ENCODE measurements around the gene DGKI. TPM values are rescaled to one million over a fixed set of nuclear protein-coding genes. Genes with fewer than 3 reads are reported as not detected.
A peak's percentile ranks its signal among the peaks of the same experiment; 100 is the strongest.

The DGKI gene
- total RNA-seq, 4 donors from 2014 or later, result 0.42 to 6.2 (median 2.0) TPM

DNA sequence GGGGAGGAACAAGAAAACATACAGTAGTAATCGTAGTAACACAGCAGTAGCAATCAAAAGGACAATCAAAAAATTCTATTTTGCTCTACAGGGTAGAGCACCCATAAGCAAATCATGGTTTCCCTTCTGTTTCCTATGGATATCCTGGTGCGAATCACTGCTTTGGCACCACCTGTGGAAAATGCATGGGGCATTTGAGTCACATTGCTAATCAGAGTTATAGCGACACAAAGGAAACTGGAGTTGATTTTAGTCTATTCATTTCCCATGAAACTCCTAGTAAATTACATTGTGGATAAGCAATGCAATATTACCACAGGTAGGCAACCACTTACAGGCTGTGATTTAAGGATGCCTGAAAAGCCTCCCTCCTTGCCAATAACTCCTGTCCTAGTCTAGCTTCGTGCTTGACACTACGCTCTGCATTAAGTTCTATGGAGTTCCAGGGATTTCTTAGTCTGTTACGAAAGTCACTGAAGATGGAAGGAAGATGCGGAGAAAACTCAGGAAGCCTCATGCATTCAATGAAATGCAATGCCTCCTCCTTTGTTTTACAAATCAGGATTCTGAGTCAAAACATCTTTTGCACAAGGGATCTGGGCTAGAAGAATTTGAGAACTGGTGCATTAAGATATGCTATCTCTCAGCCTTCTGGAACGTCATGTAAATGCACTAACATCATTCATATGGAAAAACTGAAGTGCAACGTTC lies 188.4 kb downstream of the DGKI start:
- Histone ChIP-seq H3K4me3 (no peak overlapping the region), H3K27ac (no peak overlapping the region), H3K36me3 (no peaks in the 10 kb centered on the region), H3K9me3 (no peaks in the 10 kb centered on the region), H3K27me3 (no peaks in the 10 kb centered on the region), H3K4me1 (peaks cover 4% of the 10 kb centered on the region)
- no peak for TF ChIP-seq POLR2A (IDR thresholded peaks at IDR 0.05)
- no peak for TF ChIP-seq POLR2AphosphoS5 (IDR thresholded peaks at IDR 0.05)
- TF ChIP-seq, protein P1, sequence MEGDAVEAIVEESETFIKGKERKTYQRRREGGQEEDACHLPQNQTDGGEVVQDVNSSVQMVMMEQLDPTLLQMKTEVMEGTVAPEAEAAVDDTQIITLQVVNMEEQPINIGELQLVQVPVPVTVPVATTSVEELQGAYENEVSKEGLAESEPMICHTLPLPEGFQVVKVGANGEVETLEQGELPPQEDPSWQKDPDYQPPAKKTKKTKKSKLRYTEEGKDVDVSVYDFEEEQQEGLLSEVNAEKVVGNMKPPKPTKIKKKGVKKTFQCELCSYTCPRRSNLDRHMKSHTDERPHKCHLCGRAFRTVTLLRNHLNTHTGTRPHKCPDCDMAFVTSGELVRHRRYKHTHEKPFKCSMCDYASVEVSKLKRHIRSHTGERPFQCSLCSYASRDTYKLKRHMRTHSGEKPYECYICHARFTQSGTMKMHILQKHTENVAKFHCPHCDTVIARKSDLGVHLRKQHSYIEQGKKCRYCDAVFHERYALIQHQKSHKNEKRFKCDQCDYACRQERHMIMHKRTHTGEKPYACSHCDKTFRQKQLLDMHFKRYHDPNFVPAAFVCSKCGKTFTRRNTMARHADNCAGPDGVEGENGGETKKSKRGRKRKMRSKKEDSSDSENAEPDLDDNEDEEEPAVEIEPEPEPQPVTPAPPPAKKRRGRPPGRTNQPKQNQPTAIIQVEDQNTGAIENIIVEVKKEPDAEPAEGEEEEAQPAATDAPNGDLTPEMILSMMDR (IDR thresholded peaks at IDR 0.05), result no peak
- TF ChIP-seq EP300 (IDR thresholded peaks at IDR 0.05), result no peak
- 84% methylated on average over 9 of the region's 9 CpGs for WGBS
- no peak for DNase-seq (ENCODE audit: low spot score in 2 of 2)

DNA sequence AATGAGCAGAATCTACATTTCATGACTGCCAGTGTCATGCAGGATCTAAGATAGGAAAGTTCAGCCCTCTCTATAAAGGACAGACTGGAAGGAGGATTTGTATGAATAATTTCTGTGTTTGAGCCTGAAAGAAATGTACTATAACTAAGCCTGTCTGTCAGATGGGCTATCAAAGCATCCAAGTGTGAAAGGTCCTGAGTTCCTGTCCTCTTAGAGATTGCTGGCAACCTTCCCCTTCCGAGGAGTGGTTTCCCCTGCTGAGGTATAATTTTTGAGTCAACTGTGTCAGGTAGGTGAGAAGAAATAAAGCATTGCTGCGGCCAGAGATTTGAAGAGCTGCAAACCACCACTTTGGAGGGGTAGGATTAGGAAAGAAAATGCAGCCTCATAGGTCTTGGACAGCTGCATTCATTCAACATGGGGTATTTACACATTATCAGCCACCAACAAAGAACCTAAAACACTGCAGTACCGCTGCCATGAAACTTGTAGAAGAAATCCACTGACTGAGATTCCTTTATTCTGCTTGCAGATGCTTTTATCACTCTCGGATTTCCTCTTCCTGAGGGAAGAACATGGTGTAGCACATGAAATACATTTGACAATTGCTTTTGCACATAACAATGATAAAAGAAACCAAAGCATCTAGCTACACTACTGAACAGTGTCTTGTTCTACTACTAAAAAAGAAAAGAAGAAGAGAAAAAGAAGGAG lies 189.1 kb downstream of the DGKI start:
- no peaks in the 10 kb centered on the region for H3K9me3 ChIP-seq
- H3K27ac ChIP-seq, result no peak overlapping the region
- DNase-seq (ENCODE audit: low spot score in 2 of 2), result no peak
- H3K36me3 ChIP-seq, result no peaks in the 10 kb centered on the region
- WGBS, result 75% methylated on average over 4 of the region's 4 CpGs
- no peaks in the 10 kb centered on the region for H3K27me3 ChIP-seq
- no peak for TF ChIP-seq POLR2AphosphoS5 (IDR thresholded peaks at IDR 0.05)
- TF ChIP-seq POLR2A (IDR thresholded peaks at IDR 0.05), result no peak
- TF ChIP-seq, protein P1 (IDR thresholded peaks at IDR 0.05), result no peak
- TF ChIP-seq EP300 (IDR thresholded peaks at IDR 0.05), result no peak
- H3K4me3 ChIP-seq, result no peak overlapping the region
- H3K4me1 ChIP-seq, result peaks cover 4% of the 10 kb centered on the region

DNA sequence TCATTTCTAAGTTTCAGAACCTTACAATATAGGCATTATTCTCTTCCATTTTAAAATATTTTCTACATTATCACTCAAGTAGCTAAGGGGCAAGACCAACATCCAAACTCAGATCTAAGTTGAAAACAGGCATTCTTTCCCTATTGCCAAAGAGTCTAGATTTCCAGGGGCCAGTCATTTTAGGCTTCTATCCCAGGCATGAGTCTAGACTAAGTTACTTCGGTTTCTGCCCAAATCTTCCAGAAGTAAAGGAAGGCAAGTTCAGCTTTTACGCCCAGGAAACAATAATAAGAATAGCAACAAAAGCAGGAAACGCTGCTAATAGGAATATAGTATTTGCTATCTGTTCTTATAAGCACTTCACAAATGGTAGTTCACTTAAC lies 189.9 kb downstream of the DGKI start:
- no peaks in the 10 kb centered on the region for H3K36me3 ChIP-seq
- peaks cover 4% of the 10 kb centered on the region for H3K4me1 ChIP-seq
- H3K4me3 ChIP-seq, result no peak overlapping the region
- 58% methylated on average over 3 of the region's 3 CpGs for whole genome bisulfite sequencing
- no peaks in the 10 kb centered on the region for H3K27me3 ChIP-seq
- H3K27ac ChIP-seq, result no peak overlapping the region
- no peaks in the 10 kb centered on the region for H3K9me3 ChIP-seq
- no peak for DNase-seq (ENCODE audit: low spot score in 2 of 2)
- TF ChIP-seq POLR2AphosphoS5 (IDR thresholded peaks at IDR 0.05) (no peak), POLR2A (IDR thresholded peaks at IDR 0.05) (no peak), EP300 (IDR thresholded peaks at IDR 0.05) (no peak)
- TF ChIP-seq, protein P1 (IDR thresholded peaks at IDR 0.05), result no peak

DNA sequence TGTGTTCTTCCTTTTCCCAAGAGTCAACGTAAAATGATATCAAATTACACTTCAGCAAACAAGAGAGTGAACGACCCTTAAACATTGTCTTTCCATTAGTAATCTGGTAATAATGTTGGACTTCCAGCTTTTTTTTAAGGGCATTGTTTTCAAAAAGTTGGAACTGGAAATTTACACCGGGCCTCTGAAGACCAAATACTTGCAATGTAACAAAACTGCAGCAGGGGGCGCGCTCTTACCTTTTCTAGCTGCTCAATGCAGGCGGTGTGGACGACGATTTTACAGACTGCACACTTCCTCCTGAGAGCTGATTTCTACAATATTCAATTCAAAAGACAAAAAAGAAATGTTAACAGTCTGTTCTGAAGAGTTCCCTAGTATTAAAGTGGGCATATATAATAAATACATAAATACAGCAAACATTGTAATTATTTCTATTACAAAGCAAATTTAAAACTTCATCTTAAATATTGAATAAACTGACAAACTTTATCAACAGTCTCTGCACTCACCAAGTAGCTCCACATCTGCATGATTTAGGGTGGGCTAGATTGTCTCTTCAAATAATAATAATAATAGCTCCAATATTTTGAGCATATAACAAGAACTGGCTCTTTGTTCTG lies 190.4 kb downstream of the DGKI start:
- TF ChIP-seq EP300 (IDR thresholded peaks at IDR 0.05), result no peak
- TF ChIP-seq, protein P1 (IDR thresholded peaks at IDR 0.05), result peak; percentile 78 to 83
- no peak for TF ChIP-seq POLR2AphosphoS5 (IDR thresholded peaks at IDR 0.05)
- TF ChIP-seq POLR2A (IDR thresholded peaks at IDR 0.05), result no peak
- H3K4me3 ChIP-seq, result no peak overlapping the region
- DNase-seq (ENCODE audit: low spot score in 2 of 2), result peak; percentile 81 to 88
- no peaks in the 10 kb centered on the region for H3K9me3 ChIP-seq
- H3K27me3 ChIP-seq, result no peaks in the 10 kb centered on the region
- no peaks in the 10 kb centered on the region for H3K36me3 ChIP-seq
- H3K27ac ChIP-seq, result no peak overlapping the region
- peaks cover 4% of the 10 kb centered on the region for H3K4me1 ChIP-seq
- 8% methylated on average over 8 of the region's 8 CpGs for WGBS

GRCh38 chr7:137655804-137656203 lies 191.0 kb downstream of the DGKI start:
- TF ChIP-seq POLR2AphosphoS5 (IDR thresholded peaks at IDR 0.05) (no peak), EP300 (IDR thresholded peaks at IDR 0.05) (no peak)
- H3K27me3 ChIP-seq, result no peaks in the 10 kb centered on the region
- no peaks in the 10 kb centered on the region for H3K36me3 ChIP-seq
- H3K27ac ChIP-seq, result no peak overlapping the region
- H3K4me3 ChIP-seq, result no peak overlapping the region
- 63% methylated on average over 6 of the region's 6 CpGs for WGBS
- DNase-seq (ENCODE audit: low spot score in 2 of 2), result no peak
- no peaks in the 10 kb centered on the region for H3K9me3 ChIP-seq
- peaks cover 4% of the 10 kb centered on the region for H3K4me1 ChIP-seq

Measured in suprapubic skin (tissue), 4 donors.